Left ventricle myocardium inferior (tissue), 1 donor: ENCODE measurements around the gene SHPK. TPM values are rescaled to one million over a fixed set of nuclear protein-coding genes. Genes with fewer than 3 reads are reported as not detected.

ENCODE experiments used
- DNase-seq: peaks from one replicate; pipeline ENCODE4 v3.0.0-alpha.2; 2020
- H3K27ac ChIP-seq: fragments of 200-600 bp; replicated peaks from 2 replicates; pipeline ENCODE4 v1.8.0; 2021
- H3K27me3 ChIP-seq: fragments of 200-600 bp; 2 replicates; pipeline ENCODE4 v1.8.0; 2021; ENCODE audit warnings: low read depth
- H3K36me3 ChIP-seq: fragments of 200-600 bp; 2 replicates; pipeline ENCODE4 v1.8.0; 2021
- H3K4me1 ChIP-seq: fragments of 200-600 bp; 2 replicates; pipeline ENCODE4 v1.8.0; 2021
- H3K4me3 ChIP-seq: fragments of 200-600 bp; 2 replicates; pipeline ENCODE4 v1.8.0; 2021; ENCODE audit warnings: mild to moderate bottlenecking, moderate library complexity
- H3K9me3 ChIP-seq: fragments of 200-600 bp; replicated peaks from 2 replicates; pipeline ENCODE4 v1.8.0; 2021
- intact Hi-C: fragments of 100-400 bp; cut with micrococcal nuclease; formaldehyde crosslinking; loops from one replicate; pipeline ENCODE4 v1.11.0; 2022
- total RNA-seq: library from RNA; stranded (reverse); fragmentation: NEBNext Ultra II Directional; extraction: Animal tissue kit (Norgen Biotek cat#: 25700); gene quantifications from one replicate; pipeline ENCODE4 v1.2.1, GENCODE V29; 2021
- TF ChIP-seq, protein P1 (sequence below): fragments of 200-600 bp; IDR thresholded peaks from 2 replicates; pipeline ENCODE4 v1.8.0; 2021; ENCODE audit warnings: antibody characterized with exemption, mild to moderate bottlenecking, borderline replicate concordance
- donor health status: DM: no; HTN: yes; CAD: no; lungs with severe emphysema.

SHPK gene
- total RNA-seq, 1 donor from 2014 or later = 4.0 TPM

DNA sequence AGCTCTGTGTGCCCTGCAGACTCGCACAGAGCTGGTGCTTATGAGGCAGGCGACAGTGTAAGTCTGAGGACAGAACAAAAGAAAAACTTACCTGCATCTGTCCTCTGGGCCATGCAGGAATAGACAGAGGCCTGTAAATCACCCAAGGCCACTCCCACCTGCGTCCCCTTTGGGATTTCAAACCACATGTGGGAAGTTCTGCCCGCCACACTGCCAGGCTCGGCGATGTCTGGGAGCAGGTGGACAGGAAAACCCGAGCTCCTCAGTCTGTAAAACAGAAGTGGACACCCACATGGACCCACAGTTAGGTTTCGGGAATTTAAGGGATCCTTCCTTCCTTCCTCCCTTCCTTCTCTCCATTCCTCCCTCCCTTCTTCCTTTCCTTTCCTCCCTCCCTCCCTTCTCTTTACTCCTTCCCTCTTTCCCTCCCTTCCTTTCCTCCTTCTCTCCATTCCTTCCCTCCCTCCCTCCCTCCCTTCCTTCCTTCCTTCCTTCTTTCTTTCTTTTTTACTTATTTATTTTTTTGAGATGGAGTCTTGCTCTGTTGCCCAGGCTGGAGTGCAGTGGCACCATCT, 14.8 kb downstream of the SHPK start:
- no peaks in the 10 kb centered on the region for H3K27me3 ChIP-seq
- DNase-seq = no peak
- H3K27ac ChIP-seq = no peak overlapping the region
- H3K4me1 ChIP-seq = no peaks in the 10 kb centered on the region
- no peaks in the 10 kb centered on the region for H3K9me3 ChIP-seq
- H3K4me3 ChIP-seq = no peak overlapping the region
- TF ChIP-seq, protein P1, sequence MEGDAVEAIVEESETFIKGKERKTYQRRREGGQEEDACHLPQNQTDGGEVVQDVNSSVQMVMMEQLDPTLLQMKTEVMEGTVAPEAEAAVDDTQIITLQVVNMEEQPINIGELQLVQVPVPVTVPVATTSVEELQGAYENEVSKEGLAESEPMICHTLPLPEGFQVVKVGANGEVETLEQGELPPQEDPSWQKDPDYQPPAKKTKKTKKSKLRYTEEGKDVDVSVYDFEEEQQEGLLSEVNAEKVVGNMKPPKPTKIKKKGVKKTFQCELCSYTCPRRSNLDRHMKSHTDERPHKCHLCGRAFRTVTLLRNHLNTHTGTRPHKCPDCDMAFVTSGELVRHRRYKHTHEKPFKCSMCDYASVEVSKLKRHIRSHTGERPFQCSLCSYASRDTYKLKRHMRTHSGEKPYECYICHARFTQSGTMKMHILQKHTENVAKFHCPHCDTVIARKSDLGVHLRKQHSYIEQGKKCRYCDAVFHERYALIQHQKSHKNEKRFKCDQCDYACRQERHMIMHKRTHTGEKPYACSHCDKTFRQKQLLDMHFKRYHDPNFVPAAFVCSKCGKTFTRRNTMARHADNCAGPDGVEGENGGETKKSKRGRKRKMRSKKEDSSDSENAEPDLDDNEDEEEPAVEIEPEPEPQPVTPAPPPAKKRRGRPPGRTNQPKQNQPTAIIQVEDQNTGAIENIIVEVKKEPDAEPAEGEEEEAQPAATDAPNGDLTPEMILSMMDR = no peak
- H3K36me3 ChIP-seq = peaks cover 96% of the 10 kb centered on the region
- intact Hi-C loops = no loop called here

DNA sequence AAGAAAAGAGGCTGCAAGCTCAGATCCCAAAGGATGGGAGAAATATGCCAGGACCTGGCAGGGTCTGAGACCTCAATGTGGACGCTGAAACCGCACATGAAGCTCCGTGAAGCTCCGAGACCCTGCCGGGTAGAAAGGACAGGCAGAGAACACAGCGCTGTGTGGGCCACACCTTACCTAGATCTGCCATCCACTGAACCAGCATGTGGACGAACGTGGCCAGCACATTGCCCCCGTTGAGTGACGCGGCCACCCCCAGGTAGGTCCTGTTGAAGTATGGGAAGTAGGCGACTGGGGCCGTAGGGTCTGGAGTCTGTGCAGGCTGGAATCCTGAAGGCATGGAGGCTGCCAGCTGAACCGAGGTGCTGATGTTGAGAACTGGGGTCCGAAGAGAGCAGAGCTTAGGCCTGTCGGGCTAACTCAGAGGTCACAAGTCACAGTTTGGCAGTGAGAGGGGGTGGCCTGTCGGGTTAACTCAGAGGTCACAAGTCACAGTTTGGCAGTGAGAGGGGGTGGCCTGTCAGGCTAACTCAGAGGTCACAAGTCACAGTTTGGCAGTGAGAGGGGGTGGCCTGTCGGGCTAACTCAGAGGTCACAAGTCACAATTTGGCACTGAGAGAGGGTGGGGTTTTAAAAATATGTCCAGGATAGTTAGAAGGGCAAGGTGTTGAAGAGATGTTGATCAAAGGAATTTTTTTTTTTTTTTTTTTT, 20.7 kb downstream of the SHPK start:
- peaks cover 100% of the 10 kb centered on the region for H3K36me3 ChIP-seq
- no peak overlapping the region for H3K4me3 ChIP-seq
- no peak for DNase-seq
- H3K27ac ChIP-seq = no peak overlapping the region
- TF ChIP-seq, protein P1 = no peak
- H3K27me3 ChIP-seq = no peaks in the 10 kb centered on the region
- no peaks in the 10 kb centered on the region for H3K4me1 ChIP-seq
- intact Hi-C loops = no loop called here
- no peaks in the 10 kb centered on the region for H3K9me3 ChIP-seq

- Histone ChIP-seq H3K36me3 (peaks cover 100% of the 10 kb centered on the region), H3K4me3 (no peak overlapping the region), H3K4me1 (no peaks in the 10 kb centered on the region), H3K27me3 (no peaks in the 10 kb centered on the region), H3K9me3 (no peaks in the 10 kb centered on the region), H3K27ac (no peak overlapping the region)
- DNase-seq = no peak
- TF ChIP-seq, protein P1 = no peak
- intact Hi-C loops = no loop called here
Measured at GRCh38 chr17:3613124-3613523, 22.9 kb downstream of the SHPK start.

- no peak for DNase-seq
- Histone ChIP-seq H3K27ac (no peak overlapping the region), H3K4me3 (no peak overlapping the region), H3K27me3 (no peaks in the 10 kb centered on the region), H3K4me1 (no peaks in the 10 kb centered on the region), H3K9me3 (no peaks in the 10 kb centered on the region), H3K36me3 (peaks cover 99% of the 10 kb centered on the region)
- TF ChIP-seq, protein P1 = no peak
- intact Hi-C loops = no loop called here
Measured at GRCh38 chr17:3610523-3610922, 25.5 kb downstream of the SHPK start.

GRCh38 chr17:3609689-3610088, 26.4 kb downstream of the SHPK start:
- no peak for DNase-seq
- Histone ChIP-seq H3K9me3 (no peaks in the 10 kb centered on the region), H3K4me3 (no peak overlapping the region), H3K27me3 (no peaks in the 10 kb centered on the region), H3K27ac (no peak overlapping the region), H3K36me3 (peaks cover 94% of the 10 kb centered on the region), H3K4me1 (no peaks in the 10 kb centered on the region)
- intact Hi-C loops = no loop called here
- TF ChIP-seq, protein P1 = no peak
